ENCODE measurements around the gene IGDCC3.

GRCh38 chr15:65327651-65328393, 50.0 kb downstream of the IGDCC3 start:
- TF ChIP-seq CREB1 (IDR thresholded peaks at IDR 0.05): no peak
- no peak for TF ChIP-seq TBP (IDR thresholded peaks at IDR 0.05; ENCODE audit: low read depth, low read length)
- TF ChIP-seq, protein P1, sequence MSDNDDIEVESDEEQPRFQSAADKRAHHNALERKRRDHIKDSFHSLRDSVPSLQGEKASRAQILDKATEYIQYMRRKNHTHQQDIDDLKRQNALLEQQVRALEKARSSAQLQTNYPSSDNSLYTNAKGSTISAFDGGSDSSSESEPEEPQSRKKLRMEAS (IDR thresholded peaks at IDR 0.05): no peak
- no peak for TF ChIP-seq POLR2AphosphoS5 (IDR thresholded peaks at IDR 0.05; ENCODE audit: low read depth, low read length)
- TF ChIP-seq POLR2A (IDR thresholded peaks at IDR 0.05; ENCODE audit: control extremely low read depth in 1 of 2, low read depth in 2 of 2, low read length in 2 of 2): no peak
- TF ChIP-seq TEAD4 (IDR thresholded peaks at IDR 0.05; ENCODE audit: low read depth, low read length): no peak

Measured in H1 (cell line).